Stomach (tissue), 9 donors: Measurements from ENCODE around the gene FNDC3B. TPM values are rescaled to one million over a fixed set of nuclear protein-coding genes. Genes with fewer than 3 reads are reported as not detected.

Source experiments
- DNase-seq, 2 donors: peaks; one replicate each; pipeline versions ENCODE4 v3.0.0 to v3.0.0-alpha.2; 2013 to 2019
- H3K27ac ChIP-seq, 5 donors: fragments of 200-600 bp in 4 of 5; sonication (generic) in 4 of 5; one replicate each; pipeline ENCODE4 v1.5.1; 2013 to 2019; ENCODE audit warnings: mild to moderate bottlenecking in 1 of 5, moderate library complexity in 1 of 5
- H3K27me3 ChIP-seq, 3 donors: fragments of 200-600 bp; sonication (generic); one replicate each; pipeline ENCODE4 v1.5.1; 2017 to 2019; ENCODE audit warnings: mixed run types in 1 of 3
- H3K36me3 ChIP-seq, 4 donors: fragments of 200-600 bp; sonication (generic); 1 replicate in 3 of 4; 2 replicates in 1 of 4; pipeline ENCODE4 v1.5.1; 2016 to 2019
- H3K4me1 ChIP-seq, 4 donors: fragments of 200-600 bp; sonication (generic); one replicate each; pipeline ENCODE4 v1.5.1; 2016 to 2019
- H3K4me3 ChIP-seq, 4 donors: fragments of 200-600 bp; sonication (generic) in 3 of 4; one replicate each; pipeline ENCODE4 v1.5.1; 2016 to 2019; ENCODE audit warnings: mild to moderate bottlenecking in 1 of 4
- H3K9me3 ChIP-seq, 4 donors: fragments of 200-600 bp; sonication (generic); one replicate each; pipeline ENCODE4 v1.5.1; 2016 to 2019
- CTCF ChIP-seq, 7 experiments: fragments of 450-650 bp in 4 of 7; fragments of 200-600 bp in 3 of 7; sonication (generic) in 3 of 7; IDR thresholded peaks; one replicate each; pipeline ENCODE4 v1.5.1; 2016 to 2019; ENCODE audit warnings: antibody characterized with exemption in 7 of 7, control low read depth in 2 of 7, mild to moderate bottlenecking in 1 of 7
- EP300 ChIP-seq: sonication (generic); formaldehyde crosslinking; IDR thresholded peaks from one replicate; pipeline ENCODE4 v1.6.1; 2017; ENCODE audit warnings: antibody characterized with exemption
- POLR2A ChIP-seq, 4 donors: fragments of 450-650 bp; IDR thresholded peaks; one replicate each; pipeline ENCODE4 v1.6.1; 2016; ENCODE audit warnings: antibody characterized with exemption in 4 of 4, control low read depth in 2 of 4, mild to moderate bottlenecking in 1 of 4, moderate library complexity in 1 of 4
- POLR2AphosphoS5 ChIP-seq, 3 donors: sonication (generic); formaldehyde crosslinking; IDR thresholded peaks; one replicate each; pipeline ENCODE4 v1.6.1; 2016; ENCODE audit warnings: antibody characterized with exemption in 3 of 3
- WGBS, 5 donors: extraction: QIAGEN DNeasy Blood & Tissue Kit in 3 of 5; methylation state at CpG; one replicate each; pipeline versions ENCODE4 v1.1.5 to v1.1.7; 2013 to 2018; 5-methylcytosine and 5-hydroxymethylcytosine counted together
- intact Hi-C: fragments of 100-400 bp; cut with DNase I; formaldehyde crosslinking; loops from one replicate; pipeline ENCODE4 v1.15.1; 2023; ENCODE audit warnings: low total_unique reads
- polyA plus RNA-seq, 3 donors: library from polyadenylated mRNA; stranded (reverse); fragments of 200-250 nt; gene quantifications; one replicate each; pipeline ENCODE4 v1.2.3, GENCODE V29; 2013
- total RNA-seq, 5 donors: library from RNA; depleted of rRNA; stranded (reverse); fragments of >200 nt; gene quantifications; one replicate each; pipeline versions ENCODE4 v1.1.0 to v1.2.3, GENCODE V29; 2014 to 2016
- donor health status: healthy with polysubstance abuse.
- donor health status: Bipolar disorder and iron deficiency.
- donor health status: healthy.

Gene FNDC3B
- total and polyA plus RNA-seq, 8 donors, result 6.0 to 229 (median 53.7) TPM

GRCh38 chr3:172300862-172301261 lies 261.5 kb downstream of the FNDC3B start:
- H3K36me3 ChIP-seq, result peaks cover 13 to 66% (median 50%) of the 10 kb centered on the region in 4 donors
- DNase-seq, result no peak
- H3K4me1 ChIP-seq, result peaks cover 0 to 11% (median 6%) of the 10 kb centered on the region in 4 donors
- H3K9me3 ChIP-seq, result no peaks in the 10 kb centered on the region
- H3K27me3 ChIP-seq, result no peaks in the 10 kb centered on the region
- 75 to 93% (median 85%) methylated on average over 5 of the region's 5 CpGs for WGBS, 5 donors
- H3K27ac ChIP-seq, result no peak overlapping the region
- no peak for TF ChIP-seq POLR2AphosphoS5 (IDR thresholded peaks at IDR 0.05)
- no peak for TF ChIP-seq EP300
- no peak for TF ChIP-seq CTCF (IDR thresholded peaks at IDR 0.05)
- TF ChIP-seq POLR2A (IDR thresholded peaks at IDR 0.05), result no peak
- intact Hi-C loops, result no loop called here
- no peak overlapping the region for H3K4me3 ChIP-seq

GRCh38 chr3:172302203-172302602 lies 262.8 kb downstream of the FNDC3B start:
- DNase-seq, result no peak
- 83 to 92% (median 87%) methylated on average over 2 of the region's 2 CpGs for WGBS, 5 donors
- Histone ChIP-seq H3K27ac (no peak overlapping the region), H3K4me3 (no peak overlapping the region), H3K27me3 (no peaks in the 10 kb centered on the region), H3K36me3 (peaks cover 7 to 55% (median 39%) of the 10 kb centered on the region in 4 donors), H3K4me1 (peaks cover 0 to 17% (median 15%) of the 10 kb centered on the region in 4 donors), H3K9me3 (no peaks in the 10 kb centered on the region)
- no peak for TF ChIP-seq CTCF (IDR thresholded peaks at IDR 0.05)
- no peak for TF ChIP-seq POLR2AphosphoS5 (IDR thresholded peaks at IDR 0.05)
- no peak for TF ChIP-seq POLR2A (IDR thresholded peaks at IDR 0.05)
- no peak for TF ChIP-seq EP300
- intact Hi-C loops, result no loop called here

- Histone ChIP-seq H3K27ac (no peak overlapping the region), H3K4me1 (peaks cover 0 to 21% (median 16%) of the 10 kb centered on the region in 4 donors), H3K4me3 (no peak overlapping the region), H3K27me3 (no peaks in the 10 kb centered on the region), H3K36me3 (peaks cover 11 to 56% (median 46%) of the 10 kb centered on the region in 4 donors), H3K9me3 (no peaks in the 10 kb centered on the region)
- intact Hi-C loops, result no loop called here
- WGBS, 5 donors, result 86 to 94% (median 89%) methylated on average over 4 of the region's 4 CpGs
- no peak for DNase-seq
- TF ChIP-seq EP300 (no peak), POLR2AphosphoS5 (IDR thresholded peaks at IDR 0.05) (no peak), CTCF (IDR thresholded peaks at IDR 0.05) (no peak), POLR2A (IDR thresholded peaks at IDR 0.05) (no peak)
These were observed 263.8 kb downstream of the FNDC3B start for GRCh38 chr3:172303181-172303580.

- 92 to 98% (median 95%) methylated on average over 4 of the region's 4 CpGs for WGBS, 5 donors
- TF ChIP-seq EP300 (no peak), POLR2AphosphoS5 (IDR thresholded peaks at IDR 0.05) (no peak), POLR2A (IDR thresholded peaks at IDR 0.05) (no peak), CTCF (IDR thresholded peaks at IDR 0.05) (no peak)
- no peaks in the 10 kb centered on the region for H3K9me3 ChIP-seq
- DNase-seq, result no peak
- H3K4me1 ChIP-seq, result peaks cover 0 to 21% (median 16%) of the 10 kb centered on the region in 4 donors
- H3K27me3 ChIP-seq, result no peaks in the 10 kb centered on the region
- H3K4me3 ChIP-seq, result no peak overlapping the region
- peaks cover 6 to 56% (median 46%) of the 10 kb centered on the region in 4 donors for H3K36me3 ChIP-seq
- intact Hi-C loops, result no loop called here
- H3K27ac ChIP-seq, result no peak overlapping the region
These were observed 264.7 kb downstream of the FNDC3B start for GRCh38 chr3:172303941-172304558.
